HepG2 (cell line): ENCODE measurements around the gene EPB41L1. TPM values are rescaled to one million over a fixed set of nuclear protein-coding genes. Genes with fewer than 3 reads are reported as not detected.
A peak's percentile ranks its signal among the peaks of the same experiment; 100 is the strongest.

ENCODE experiments used
- CBFB ChIP-seq: sonication (generic); formaldehyde crosslinking; IDR thresholded peaks from 2 replicates; pipeline ENCODE4 v1.4.0; 2020; ENCODE audit warnings: missing genetic modification reagents
- CEBPG ChIP-seq: IDR thresholded peaks from 2 replicates; pipeline ENCODE4 v1.6.1; 2016
- GABPB1 ChIP-seq: IDR thresholded peaks from 2 replicates; pipeline ENCODE4 v1.6.1; 2016; ENCODE audit warnings: mild to moderate bottlenecking, missing genetic modification reagents, moderate library complexity, missing compliant biosample characterization
- GATA4 ChIP-seq: sonication (generic); IDR thresholded peaks from 2 replicates; pipeline ENCODE4 v1.6.1; 2016; ENCODE audit warnings: antibody characterized with exemption, low read depth, borderline replicate concordance
- GRHL1 ChIP-seq: sonication (generic); formaldehyde crosslinking; conservative IDR thresholded peaks from 2 replicates; pipeline ENCODE4 v1.8.0; 2022; ENCODE audit warnings: missing genetic modification reagents
- HINFP ChIP-seq: sonication (generic); formaldehyde crosslinking; IDR thresholded peaks from 2 replicates; pipeline ENCODE4 v1.4.0; 2020; ENCODE audit warnings: low read depth, mild to moderate bottlenecking, missing genetic modification reagents
- MYNN ChIP-seq: sonication (generic); formaldehyde crosslinking; IDR thresholded peaks from 2 replicates; pipeline ENCODE4 v1.4.0; 2020; ENCODE audit warnings: mild to moderate bottlenecking, low read depth, missing genetic modification reagents
- POLR2A ChIP-seq, 2 experiments: IDR thresholded peaks; 2 replicates each; pipeline ENCODE4 v1.6.1; 2011; ENCODE audit warnings: low read depth in 2 of 2, low read length in 2 of 2, mild to moderate bottlenecking in 1 of 2, moderate library complexity in 1 of 2; ENCODE audit not compliant: insufficient read depth in 1 of 2
- SMAD3 ChIP-seq: sonication (generic); formaldehyde crosslinking; IDR thresholded peaks from 2 replicates; pipeline ENCODE4 v1.4.0; 2020; ENCODE audit warnings: missing genetic modification reagents
- XBP1 ChIP-seq: sonication (generic); formaldehyde crosslinking; IDR thresholded peaks from 2 replicates; pipeline ENCODE4 v1.5.0; 2020; ENCODE audit warnings: missing genetic modification reagents
- YEATS4 ChIP-seq: sonication (generic); formaldehyde crosslinking; IDR thresholded peaks from 2 replicates; pipeline ENCODE4 v1.4.0; 2020; ENCODE audit warnings: missing genetic modification reagents, borderline replicate concordance
- ZNF12 ChIP-seq: sonication (generic); formaldehyde crosslinking; IDR thresholded peaks from 2 replicates; pipeline ENCODE4 v1.5.0; 2020; ENCODE audit warnings: missing genetic modification reagents
- ZNF24 ChIP-seq: fragments of 450-650 bp; IDR thresholded peaks from 2 replicates; pipeline ENCODE4 v1.6.1; 2017; ENCODE audit warnings: antibody characterized with exemption, mild to moderate bottlenecking
- ZNF296 ChIP-seq: sonication (generic); formaldehyde crosslinking; conservative IDR thresholded peaks from 2 replicates; pipeline ENCODE4 v1.5.0; 2020; ENCODE audit warnings: mild to moderate bottlenecking, missing genetic modification reagents
- ZNF317 ChIP-seq: sonication (generic); formaldehyde crosslinking; IDR thresholded peaks from 2 replicates; pipeline ENCODE4 v1.5.0; 2020; ENCODE audit warnings: mild to moderate bottlenecking, missing genetic modification reagents
- ZNF782 ChIP-seq: sonication (generic); formaldehyde crosslinking; IDR thresholded peaks from 2 replicates; pipeline ENCODE4 v1.4.0; 2020; ENCODE audit warnings: missing genetic modification reagents, mild to moderate bottlenecking, borderline replicate concordance
- polyA plus RNA-seq, 8 experiments: library from polyadenylated mRNA; depleted of rRNA in 3 of 8; stranded (reverse) in 7 of 8; unstranded in 1 of 8; fragments of >200 nt; fragmentation: Illumina TruSeq in 4 of 8; extraction: Trizol in 4 of 8; gene quantifications; 2 replicates each; pipeline versions ENCODE4 v1.2.1 to v1.2.3, GENCODE V29; 2011 to 2016; ENCODE audit warnings: low read depth in 4 of 8, missing spikeins in 1 of 8, mixed read lengths in 1 of 8; ENCODE audit not compliant: insufficient read depth in 1 of 8
- total RNA-seq, 5 experiments: library from RNA; depleted of rRNA; stranded (reverse); fragments of >200 nt; fragmentation: Illumina TruSeq; extraction: Trizol; gene quantifications; 2 replicates each; pipeline ENCODE4 v1.2.3, GENCODE V29; 2016; ENCODE audit warnings: low read depth in 1 of 5
- TF ChIP-seq, protein P1 (sequence below): IDR thresholded peaks from 2 replicates; pipeline ENCODE4 v1.6.1; 2016
- TF ChIP-seq, protein P2 (sequence below): sonication (generic); formaldehyde crosslinking; IDR thresholded peaks from 2 replicates; pipeline ENCODE4 v1.4.0; 2020; ENCODE audit warnings: missing genetic modification reagents, mild to moderate bottlenecking, borderline replicate concordance
- TF ChIP-seq, protein P3 (sequence below): sonication (generic); formaldehyde crosslinking; IDR thresholded peaks from 2 replicates; pipeline ENCODE4 v1.5.0; 2020; ENCODE audit warnings: mild to moderate bottlenecking, missing genetic modification reagents, moderate library complexity
- TF ChIP-seq, protein P4 (sequence below): IDR thresholded peaks from 2 replicates; pipeline ENCODE4 v1.6.1; 2016; ENCODE audit warnings: missing compliant biosample characterization, missing genetic modification reagents, borderline replicate concordance

EPB41L1 gene
- total and polyA plus RNA-seq, 2 of the 13 experiments (the other 11 are each of a cell fraction or from before 2014, with no cell fraction given), result 16.7 to 39.0 TPM

- TF ChIP-seq, protein P1, sequence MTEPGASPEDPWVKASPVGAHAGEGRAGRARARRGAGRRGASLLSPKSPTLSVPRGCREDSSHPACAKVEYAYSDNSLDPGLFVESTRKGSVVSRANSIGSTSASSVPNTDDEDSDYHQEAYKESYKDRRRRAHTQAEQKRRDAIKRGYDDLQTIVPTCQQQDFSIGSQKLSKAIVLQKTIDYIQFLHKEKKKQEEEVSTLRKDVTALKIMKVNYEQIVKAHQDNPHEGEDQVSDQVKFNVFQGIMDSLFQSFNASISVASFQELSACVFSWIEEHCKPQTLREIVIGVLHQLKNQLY, result peak; percentile 18
- peak; percentile 58; the same call in 1 of the 2 replicates for TF ChIP-seq GATA4
- 0 out of 2 replicates have a peak, but pooled peaks have one; percentile 66 for TF ChIP-seq ZNF317 (CRISPR knock-in tag)
- TF ChIP-seq ZNF296 (CRISPR knock-in tag), result no peak
- no peak for TF ChIP-seq ZNF24
- TF ChIP-seq YEATS4 (CRISPR knock-in tag), result 0 out of 2 replicates have a peak, but pooled peaks have one; percentile 18
- no peak for TF ChIP-seq POLR2A (IDR thresholded peaks at IDR 0.05; ENCODE audit: insufficient read depth in 1 of 2, low read depth in 2 of 2, low read length in 2 of 2)
- peak; percentile 57; the same call in 1 of the 2 replicates for TF ChIP-seq HINFP (CRISPR knock-in tag)
- no peak for TF ChIP-seq GRHL1 (CRISPR knock-in tag)
- peak; percentile 15; the same call in 1 of the 2 replicates for TF ChIP-seq SMAD3 (CRISPR knock-in tag)
- peak; percentile 28; the same call in 1 of the 2 replicates for TF ChIP-seq ZNF12 (CRISPR knock-in tag)
- TF ChIP-seq, protein P2, sequence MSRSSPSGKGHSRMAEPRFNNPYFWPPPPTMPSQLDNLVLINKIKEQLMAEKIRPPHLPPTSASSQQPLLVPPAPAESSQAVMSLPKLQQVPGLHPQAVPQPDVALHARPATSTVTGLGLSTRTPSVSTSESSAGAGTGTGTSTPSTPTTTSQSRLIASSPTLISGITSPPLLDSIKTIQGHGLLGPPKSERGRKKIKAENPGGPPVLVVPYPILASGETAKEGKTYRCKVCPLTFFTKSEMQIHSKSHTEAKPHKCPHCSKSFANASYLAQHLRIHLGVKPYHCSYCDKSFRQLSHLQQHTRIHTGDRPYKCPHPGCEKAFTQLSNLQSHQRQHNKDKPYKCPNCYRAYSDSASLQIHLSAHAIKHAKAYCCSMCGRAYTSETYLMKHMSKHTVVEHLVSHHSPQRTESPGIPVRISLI (CRISPR knock-in tag), result no peak
- 0 out of 2 replicates have a peak, but pooled peaks have one; percentile 51 for TF ChIP-seq ZNF782 (CRISPR knock-in tag)
- TF ChIP-seq, protein P3, sequence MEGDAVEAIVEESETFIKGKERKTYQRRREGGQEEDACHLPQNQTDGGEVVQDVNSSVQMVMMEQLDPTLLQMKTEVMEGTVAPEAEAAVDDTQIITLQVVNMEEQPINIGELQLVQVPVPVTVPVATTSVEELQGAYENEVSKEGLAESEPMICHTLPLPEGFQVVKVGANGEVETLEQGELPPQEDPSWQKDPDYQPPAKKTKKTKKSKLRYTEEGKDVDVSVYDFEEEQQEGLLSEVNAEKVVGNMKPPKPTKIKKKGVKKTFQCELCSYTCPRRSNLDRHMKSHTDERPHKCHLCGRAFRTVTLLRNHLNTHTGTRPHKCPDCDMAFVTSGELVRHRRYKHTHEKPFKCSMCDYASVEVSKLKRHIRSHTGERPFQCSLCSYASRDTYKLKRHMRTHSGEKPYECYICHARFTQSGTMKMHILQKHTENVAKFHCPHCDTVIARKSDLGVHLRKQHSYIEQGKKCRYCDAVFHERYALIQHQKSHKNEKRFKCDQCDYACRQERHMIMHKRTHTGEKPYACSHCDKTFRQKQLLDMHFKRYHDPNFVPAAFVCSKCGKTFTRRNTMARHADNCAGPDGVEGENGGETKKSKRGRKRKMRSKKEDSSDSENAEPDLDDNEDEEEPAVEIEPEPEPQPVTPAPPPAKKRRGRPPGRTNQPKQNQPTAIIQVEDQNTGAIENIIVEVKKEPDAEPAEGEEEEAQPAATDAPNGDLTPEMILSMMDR (CRISPR knock-in tag), result no peak; the same call in 1 of the 2 replicates
- TF ChIP-seq CEBPG (CRISPR knock-in tag), result peak; percentile 4; the same call in 1 of the 2 replicates
- TF ChIP-seq CBFB (CRISPR knock-in tag), result no peak
- TF ChIP-seq, protein P4, sequence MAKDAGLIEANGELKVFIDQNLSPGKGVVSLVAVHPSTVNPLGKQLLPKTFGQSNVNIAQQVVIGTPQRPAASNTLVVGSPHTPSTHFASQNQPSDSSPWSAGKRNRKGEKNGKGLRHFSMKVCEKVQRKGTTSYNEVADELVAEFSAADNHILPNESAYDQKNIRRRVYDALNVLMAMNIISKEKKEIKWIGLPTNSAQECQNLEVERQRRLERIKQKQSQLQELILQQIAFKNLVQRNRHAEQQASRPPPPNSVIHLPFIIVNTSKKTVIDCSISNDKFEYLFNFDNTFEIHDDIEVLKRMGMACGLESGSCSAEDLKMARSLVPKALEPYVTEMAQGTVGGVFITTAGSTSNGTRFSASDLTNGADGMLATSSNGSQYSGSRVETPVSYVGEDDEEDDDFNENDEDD (CRISPR knock-in tag), result 0 out of 2 replicates have a peak, but pooled peaks have one; percentile 31
- no peak for TF ChIP-seq XBP1
- TF ChIP-seq GABPB1 (CRISPR knock-in tag), result peak; percentile 69
- TF ChIP-seq MYNN (CRISPR knock-in tag), result no peak
Observed at GRCh38 chr20:36150847-36151539, 3.5 kb upstream of the EPB41L1 start (continued).
